ENCODE measurements around the gene FAM131A.

Gene FAM131A

GRCh38 chr3:184354121-184354728 lies 16.8 kb downstream of the FAM131A start:
- Histone ChIP-seq H3K9ac (ENCODE audit: low read length) (no peak overlapping the region), H3K36me3 (ENCODE audit: low read length) (no peaks in the 10 kb centered on the region), H3K9me2 (replicated peaks; ENCODE audit: insufficient read depth, low read length) (no peaks in the 10 kb centered on the region), H2AFZ (ENCODE audit: low read depth, low read length, severe bottlenecking) (no peak overlapping the region), H3K9me3 (ENCODE audit: insufficient read depth, low read length) (no peaks in the 10 kb centered on the region), H3K79me2 (ENCODE audit: insufficient read depth, low read length) (no peaks in the 10 kb centered on the region), H3F3A (ENCODE audit: insufficient read depth) (no peaks in the 10 kb centered on the region), H3K4me3 (ENCODE audit: insufficient read depth, low read length, poor library complexity, severe bottlenecking) (no peak overlapping the region), H3K4me2 (ENCODE audit: low read depth, low read length, poor library complexity, severe bottlenecking) (no peak overlapping the region), H3K27me3 (ENCODE audit: low read length) (no peaks in the 10 kb centered on the region), H3K27ac (ENCODE audit: low read depth, low read length) (no peak overlapping the region), H4K20me1 (ENCODE audit: low read depth, low read length) (no peaks in the 10 kb centered on the region)
- TF ChIP-seq EZH2phosphoT487 (conservative IDR thresholded peaks at IDR 0.05; ENCODE audit: low read length): no peak
- TF ChIP-seq, protein P1, sequence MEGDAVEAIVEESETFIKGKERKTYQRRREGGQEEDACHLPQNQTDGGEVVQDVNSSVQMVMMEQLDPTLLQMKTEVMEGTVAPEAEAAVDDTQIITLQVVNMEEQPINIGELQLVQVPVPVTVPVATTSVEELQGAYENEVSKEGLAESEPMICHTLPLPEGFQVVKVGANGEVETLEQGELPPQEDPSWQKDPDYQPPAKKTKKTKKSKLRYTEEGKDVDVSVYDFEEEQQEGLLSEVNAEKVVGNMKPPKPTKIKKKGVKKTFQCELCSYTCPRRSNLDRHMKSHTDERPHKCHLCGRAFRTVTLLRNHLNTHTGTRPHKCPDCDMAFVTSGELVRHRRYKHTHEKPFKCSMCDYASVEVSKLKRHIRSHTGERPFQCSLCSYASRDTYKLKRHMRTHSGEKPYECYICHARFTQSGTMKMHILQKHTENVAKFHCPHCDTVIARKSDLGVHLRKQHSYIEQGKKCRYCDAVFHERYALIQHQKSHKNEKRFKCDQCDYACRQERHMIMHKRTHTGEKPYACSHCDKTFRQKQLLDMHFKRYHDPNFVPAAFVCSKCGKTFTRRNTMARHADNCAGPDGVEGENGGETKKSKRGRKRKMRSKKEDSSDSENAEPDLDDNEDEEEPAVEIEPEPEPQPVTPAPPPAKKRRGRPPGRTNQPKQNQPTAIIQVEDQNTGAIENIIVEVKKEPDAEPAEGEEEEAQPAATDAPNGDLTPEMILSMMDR (IDR thresholded peaks at IDR 0.05; ENCODE audit: insufficient read depth, low read length, poor library complexity, severe bottlenecking): peak; percentile 92

GRCh38 chr3:184354754-184355153 lies 17.4 kb downstream of the FAM131A start:
- H3K9ac ChIP-seq (ENCODE audit: low read length): no peak overlapping the region
- no peak overlapping the region for H3K4me2 ChIP-seq (ENCODE audit: low read depth, low read length, poor library complexity, severe bottlenecking)
- H3K27me3 ChIP-seq (ENCODE audit: low read length): no peaks in the 10 kb centered on the region
- no peaks in the 10 kb centered on the region for H3K9me2 ChIP-seq (replicated peaks; ENCODE audit: insufficient read depth, low read length)
- H4K20me1 ChIP-seq (ENCODE audit: low read depth, low read length): no peaks in the 10 kb centered on the region
- TF ChIP-seq EZH2phosphoT487 (conservative IDR thresholded peaks at IDR 0.05; ENCODE audit: low read length): no peak
- TF ChIP-seq, protein P1 (IDR thresholded peaks at IDR 0.05; ENCODE audit: insufficient read depth, low read length, poor library complexity, severe bottlenecking): no peak
- H3K79me2 ChIP-seq (ENCODE audit: insufficient read depth, low read length): no peaks in the 10 kb centered on the region
- H3K9me3 ChIP-seq (ENCODE audit: insufficient read depth, low read length): no peaks in the 10 kb centered on the region
- no peak overlapping the region for H2AFZ ChIP-seq (ENCODE audit: low read depth, low read length, severe bottlenecking)
- no peak overlapping the region for H3K4me3 ChIP-seq (ENCODE audit: insufficient read depth, low read length, poor library complexity, severe bottlenecking)
- no peaks in the 10 kb centered on the region for H3F3A ChIP-seq (ENCODE audit: insufficient read depth)
- no peak overlapping the region for H3K27ac ChIP-seq (ENCODE audit: low read depth, low read length)
- H3K36me3 ChIP-seq (ENCODE audit: low read length): no peaks in the 10 kb centered on the region

GRCh38 chr3:184355261-184356040 lies 18.1 kb downstream of the FAM131A start:
- no peaks in the 10 kb centered on the region for H3K27me3 ChIP-seq (ENCODE audit: low read length)
- TF ChIP-seq, protein P1 (IDR thresholded peaks at IDR 0.05; ENCODE audit: insufficient read depth, low read length, poor library complexity, severe bottlenecking): no peak
- TF ChIP-seq EZH2phosphoT487 (conservative IDR thresholded peaks at IDR 0.05; ENCODE audit: low read length): no peak
- no peak overlapping the region for H3K9ac ChIP-seq (ENCODE audit: low read length)
- H3K4me3 ChIP-seq (ENCODE audit: insufficient read depth, low read length, poor library complexity, severe bottlenecking): no peak overlapping the region
- H4K20me1 ChIP-seq (ENCODE audit: low read depth, low read length): no peaks in the 10 kb centered on the region
- H3K36me3 ChIP-seq (ENCODE audit: low read length): no peaks in the 10 kb centered on the region
- H3K27ac ChIP-seq (ENCODE audit: low read depth, low read length): no peak overlapping the region
- no peaks in the 10 kb centered on the region for H3K79me2 ChIP-seq (ENCODE audit: insufficient read depth, low read length)
- no peak overlapping the region for H3K4me2 ChIP-seq (ENCODE audit: low read depth, low read length, poor library complexity, severe bottlenecking)
- H3F3A ChIP-seq (ENCODE audit: insufficient read depth): no peaks in the 10 kb centered on the region
- H3K9me2 ChIP-seq (replicated peaks; ENCODE audit: insufficient read depth, low read length): no peaks in the 10 kb centered on the region
- no peaks in the 10 kb centered on the region for H3K9me3 ChIP-seq (ENCODE audit: insufficient read depth, low read length)
- H2AFZ ChIP-seq (ENCODE audit: low read depth, low read length, severe bottlenecking): no peak overlapping the region

All from SU-DHL-6 (cell line).